ENCODE data around the gene UMOD. TPM values are rescaled to one million over a fixed set of nuclear protein-coding genes. Genes with fewer than 3 reads are reported as not detected.

The UMOD gene
- total RNA-seq, 2 donors from 2014 or later: not detected

DNA sequence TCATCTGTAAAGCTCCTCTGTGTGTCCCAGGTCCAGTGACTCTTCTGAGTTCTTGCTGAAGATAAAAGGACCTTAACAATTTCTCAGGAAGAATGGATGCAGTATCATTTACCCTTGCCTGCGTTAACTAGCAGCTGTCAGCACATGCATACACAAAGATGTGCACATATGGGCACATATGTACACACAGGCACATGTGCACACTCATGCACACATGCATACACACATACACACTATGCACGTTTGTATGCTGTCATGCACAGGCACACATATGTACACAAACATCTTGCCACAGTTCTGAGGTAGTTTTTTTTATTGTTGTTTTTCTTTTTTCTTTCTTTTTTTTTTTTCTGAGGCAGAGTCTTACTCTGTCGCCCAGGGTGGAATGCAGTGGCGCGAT, 50.1 kb downstream of the UMOD start:
- Histone ChIP-seq H3K4me3 (no peak overlapping the region), H3K27me3 (no peaks in the 10 kb centered on the region), H3K27ac (no peak overlapping the region), H3K36me3 (no peaks in the 10 kb centered on the region), H3K4me1 (no peaks in the 10 kb centered on the region), H3K9me3 (no peaks in the 10 kb centered on the region)
- no peak for DNase-seq (ENCODE audit: low spot score)
- TF ChIP-seq, protein P1, sequence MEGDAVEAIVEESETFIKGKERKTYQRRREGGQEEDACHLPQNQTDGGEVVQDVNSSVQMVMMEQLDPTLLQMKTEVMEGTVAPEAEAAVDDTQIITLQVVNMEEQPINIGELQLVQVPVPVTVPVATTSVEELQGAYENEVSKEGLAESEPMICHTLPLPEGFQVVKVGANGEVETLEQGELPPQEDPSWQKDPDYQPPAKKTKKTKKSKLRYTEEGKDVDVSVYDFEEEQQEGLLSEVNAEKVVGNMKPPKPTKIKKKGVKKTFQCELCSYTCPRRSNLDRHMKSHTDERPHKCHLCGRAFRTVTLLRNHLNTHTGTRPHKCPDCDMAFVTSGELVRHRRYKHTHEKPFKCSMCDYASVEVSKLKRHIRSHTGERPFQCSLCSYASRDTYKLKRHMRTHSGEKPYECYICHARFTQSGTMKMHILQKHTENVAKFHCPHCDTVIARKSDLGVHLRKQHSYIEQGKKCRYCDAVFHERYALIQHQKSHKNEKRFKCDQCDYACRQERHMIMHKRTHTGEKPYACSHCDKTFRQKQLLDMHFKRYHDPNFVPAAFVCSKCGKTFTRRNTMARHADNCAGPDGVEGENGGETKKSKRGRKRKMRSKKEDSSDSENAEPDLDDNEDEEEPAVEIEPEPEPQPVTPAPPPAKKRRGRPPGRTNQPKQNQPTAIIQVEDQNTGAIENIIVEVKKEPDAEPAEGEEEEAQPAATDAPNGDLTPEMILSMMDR (IDR thresholded peaks at IDR 0.05): no peak

DNA sequence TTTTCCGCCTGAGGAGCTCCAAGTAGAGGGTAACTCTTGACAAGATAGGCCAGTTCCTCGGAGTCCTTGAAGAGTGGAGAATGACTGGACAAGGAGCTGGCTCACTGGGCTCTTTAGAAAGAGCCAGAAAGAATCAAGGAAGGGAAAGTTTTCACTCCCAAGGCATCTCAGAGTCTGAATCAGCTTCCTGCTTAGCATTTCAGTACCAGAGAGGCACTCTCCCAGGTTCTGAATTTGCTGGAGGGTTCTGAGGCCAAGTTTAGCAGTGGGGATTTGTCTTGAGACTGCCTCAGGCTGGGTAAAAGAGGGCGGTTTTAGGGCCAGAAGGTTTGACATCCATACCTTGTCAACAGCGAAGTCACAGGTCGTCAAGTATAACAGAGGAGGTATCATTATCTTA, 50.7 kb downstream of the UMOD start:
- H3K4me3 ChIP-seq: no peak overlapping the region
- H3K36me3 ChIP-seq: no peaks in the 10 kb centered on the region
- H3K9me3 ChIP-seq: no peaks in the 10 kb centered on the region
- H3K27ac ChIP-seq: no peak overlapping the region
- DNase-seq (ENCODE audit: low spot score): no peak
- TF ChIP-seq, protein P1 (IDR thresholded peaks at IDR 0.05): no peak
- no peaks in the 10 kb centered on the region for H3K27me3 ChIP-seq
- no peaks in the 10 kb centered on the region for H3K4me1 ChIP-seq

DNA sequence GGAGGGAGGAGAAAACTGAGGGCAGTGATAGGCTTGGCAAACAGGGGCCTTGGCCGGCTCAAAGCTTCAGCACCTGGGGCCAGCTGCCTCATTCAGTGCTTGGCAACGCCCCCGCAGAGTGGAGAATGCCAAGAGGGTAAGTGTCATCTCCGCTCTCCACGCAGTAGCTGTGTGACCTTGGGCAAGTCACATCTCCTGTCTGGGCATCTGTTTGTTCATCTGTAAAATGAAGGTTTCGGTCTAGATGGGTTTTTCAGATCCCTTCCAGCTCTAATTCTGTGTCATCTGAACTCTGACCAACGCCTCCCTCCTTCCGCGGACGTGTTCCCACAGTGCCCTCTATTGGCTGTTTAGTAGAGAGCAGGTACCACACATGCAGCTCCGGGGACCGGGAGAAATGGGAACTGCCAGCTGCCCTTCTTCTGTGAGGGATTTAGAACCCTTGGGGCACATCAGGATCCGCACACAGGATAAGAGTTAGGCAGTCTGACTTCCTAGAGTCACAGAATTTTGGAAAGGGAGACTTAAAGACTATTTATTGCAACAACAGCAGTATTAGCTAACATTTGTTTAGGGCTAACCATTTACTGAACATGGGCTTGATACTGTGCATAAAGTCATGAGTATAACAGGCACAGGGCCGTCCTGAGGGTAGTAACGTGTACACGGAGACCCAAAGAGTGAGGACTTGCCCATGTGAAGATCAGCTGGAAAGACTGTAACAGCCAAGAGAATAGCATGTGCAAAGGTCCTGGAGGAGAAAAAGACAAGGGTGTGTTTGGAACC, 52.0 kb downstream of the UMOD start:
- Histone ChIP-seq H3K9me3 (no peaks in the 10 kb centered on the region), H3K36me3 (no peaks in the 10 kb centered on the region), H3K27me3 (no peaks in the 10 kb centered on the region), H3K27ac (no peak overlapping the region), H3K4me3 (no peak overlapping the region), H3K4me1 (no peaks in the 10 kb centered on the region)
- DNase-seq (ENCODE audit: low spot score): peak; percentile 59
- TF ChIP-seq, protein P1 (IDR thresholded peaks at IDR 0.05): peak in 1 of 2 donors; percentile 69

DNA sequence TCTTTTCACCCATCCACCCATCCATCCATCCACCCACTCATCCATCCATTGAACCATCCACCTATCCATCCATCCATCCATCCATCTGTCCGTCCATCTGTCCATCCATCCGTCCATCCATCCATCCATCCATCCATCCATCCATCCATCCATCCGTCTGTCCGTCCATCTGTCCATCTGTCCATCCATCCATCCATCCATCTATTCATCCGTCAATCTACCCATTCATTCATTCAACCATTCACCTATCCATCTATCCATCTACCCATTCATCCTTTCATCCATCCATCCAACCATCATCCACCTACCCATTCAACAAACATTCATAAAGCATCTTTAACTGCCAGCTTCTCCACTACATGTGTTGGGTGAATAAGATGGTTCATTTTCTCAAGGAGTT, 54.1 kb downstream of the UMOD start:
- no peak for DNase-seq (ENCODE audit: low spot score)
- H3K4me3 ChIP-seq: no peak overlapping the region
- TF ChIP-seq, protein P1 (IDR thresholded peaks at IDR 0.05): no peak
- H3K36me3 ChIP-seq: no peaks in the 10 kb centered on the region
- H3K27ac ChIP-seq: no peak overlapping the region
- H3K9me3 ChIP-seq: no peaks in the 10 kb centered on the region
- no peaks in the 10 kb centered on the region for H3K4me1 ChIP-seq
- H3K27me3 ChIP-seq: no peaks in the 10 kb centered on the region

DNA sequence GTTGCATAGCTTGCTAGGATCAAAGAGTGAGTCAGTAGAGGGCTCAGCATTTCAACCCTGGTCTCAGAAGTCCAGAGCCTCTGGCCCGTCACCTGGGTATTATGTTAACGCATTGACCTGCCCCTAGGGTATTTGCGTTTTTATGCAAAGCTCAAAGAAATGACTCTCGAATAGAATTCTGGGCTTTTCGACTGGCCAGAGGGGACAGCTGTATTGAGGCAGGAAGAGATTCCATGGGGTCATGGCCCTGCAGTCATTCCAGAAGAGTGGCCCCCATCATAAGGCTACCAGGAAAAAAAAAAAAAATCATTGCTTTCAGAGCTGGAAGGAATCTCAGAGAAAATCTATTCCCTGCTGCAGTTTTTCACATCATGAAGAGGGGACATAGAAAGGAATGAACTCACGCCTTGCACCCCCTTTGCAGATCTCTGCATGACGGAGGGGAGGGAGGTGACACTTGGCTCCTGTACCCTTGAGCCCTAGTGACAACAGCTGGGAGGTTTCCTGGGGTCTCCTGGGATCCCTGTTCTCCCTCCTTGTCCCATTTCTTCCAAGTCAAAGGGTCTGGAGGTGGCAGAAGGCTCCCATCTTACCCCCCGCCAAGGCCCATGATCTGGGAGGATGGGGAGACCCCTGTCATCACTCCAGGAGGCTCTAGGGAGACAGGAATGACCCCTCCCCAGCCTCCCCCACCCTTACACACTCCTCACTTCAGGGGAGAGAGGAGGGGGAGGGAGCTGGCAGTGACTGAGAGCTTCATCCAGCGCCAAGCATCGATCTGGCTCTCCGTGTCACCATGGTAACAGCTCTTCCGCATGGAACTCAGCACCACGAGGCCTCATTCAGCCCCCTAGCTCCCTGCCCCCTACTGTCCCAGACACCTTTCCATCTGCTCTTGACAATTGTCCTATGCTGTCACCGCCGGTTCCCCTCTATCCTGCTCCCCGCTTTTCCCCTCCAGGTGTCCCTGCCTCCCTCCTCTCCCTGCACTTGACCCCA, 61.0 kb downstream of the UMOD start:
- no peak for DNase-seq (ENCODE audit: low spot score)
- Histone ChIP-seq H3K4me3 (no peak overlapping the region), H3K4me1 (no peaks in the 10 kb centered on the region), H3K36me3 (no peaks in the 10 kb centered on the region), H3K27ac (no peak overlapping the region), H3K9me3 (no peaks in the 10 kb centered on the region), H3K27me3 (no peaks in the 10 kb centered on the region)
- TF ChIP-seq, protein P1 (IDR thresholded peaks at IDR 0.05): no peak

Data from right atrium auricular region (tissue), 2 donors.